Measurements from ENCODE around the gene ETV6.

ETV6 gene

DNA sequence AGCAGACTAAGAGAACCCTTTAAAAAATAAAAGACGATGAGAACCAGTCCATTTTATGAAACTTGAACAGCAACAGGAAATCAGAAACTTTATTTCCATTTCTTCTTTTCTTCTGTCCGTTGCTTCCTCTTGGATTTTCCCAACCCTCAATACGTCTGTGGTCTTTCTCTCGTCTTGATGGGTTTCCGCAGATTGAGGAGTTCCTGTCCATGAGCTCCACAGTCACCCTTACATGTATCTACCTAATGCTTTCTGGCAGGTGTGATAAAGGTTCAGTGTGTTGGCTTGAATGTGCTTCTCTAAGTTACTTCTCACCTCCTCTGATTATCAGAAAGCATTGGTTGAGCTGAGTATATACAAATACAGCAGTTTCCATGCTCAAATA is 110.0 kb downstream of the ETV6 start:
- DNase-seq (ENCODE audit: low spot score): no peak

DNA sequence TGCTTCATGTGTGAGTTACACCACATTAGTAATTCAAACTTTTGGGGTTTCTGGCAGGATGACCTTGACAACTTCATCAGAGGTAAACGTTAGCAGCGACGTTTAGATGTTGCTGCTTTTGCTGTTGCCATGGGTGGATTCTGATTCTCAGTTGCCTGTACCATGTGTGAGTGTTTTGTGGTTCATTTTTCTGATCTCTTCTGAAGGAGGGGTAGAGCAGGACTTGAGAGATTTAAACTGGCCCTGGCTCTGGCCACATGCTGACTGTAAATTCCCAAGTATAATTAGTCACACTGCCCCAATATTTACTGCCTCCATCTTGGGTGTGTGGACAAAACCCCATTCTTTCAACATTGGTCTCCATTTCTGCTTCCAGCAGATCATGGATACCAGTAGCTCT is 110.4 kb downstream of the ETV6 start:
- DNase-seq (ENCODE audit: low spot score): no peak

DNA sequence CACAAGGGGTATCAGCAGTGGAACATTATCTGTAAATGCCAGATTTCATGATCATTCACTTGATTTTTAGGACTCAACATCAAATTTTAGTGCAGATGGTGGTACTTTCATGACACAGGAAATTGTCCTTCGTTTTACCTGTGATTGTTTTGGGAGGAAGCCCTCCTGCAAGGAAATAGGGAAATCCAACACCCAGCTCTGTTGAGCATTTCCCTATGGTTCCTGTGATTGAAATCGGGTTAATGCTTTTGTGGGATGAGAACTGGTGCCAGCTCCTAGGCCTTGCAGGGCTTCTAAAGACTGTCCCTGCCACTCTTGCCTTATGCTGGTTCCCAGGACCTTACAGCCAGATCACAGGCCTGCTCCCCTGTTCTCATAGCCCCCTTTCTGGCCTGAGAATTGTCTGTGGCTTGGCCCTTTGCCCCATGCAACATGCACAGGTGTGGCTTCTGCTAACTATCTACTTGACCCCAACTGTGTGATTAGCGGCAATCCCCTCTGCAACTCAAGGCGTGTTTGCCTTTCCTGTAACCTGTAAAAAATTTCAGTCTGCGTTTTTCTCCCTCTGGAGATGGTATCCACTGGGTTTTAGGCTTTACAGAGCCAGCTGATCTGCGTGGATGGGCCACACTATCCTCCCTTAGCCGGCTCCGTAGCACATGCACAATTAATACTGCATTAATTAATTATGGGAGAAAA is 112.5 kb downstream of the ETV6 start:
- DNase-seq (ENCODE audit: low spot score): no peak

DNA sequence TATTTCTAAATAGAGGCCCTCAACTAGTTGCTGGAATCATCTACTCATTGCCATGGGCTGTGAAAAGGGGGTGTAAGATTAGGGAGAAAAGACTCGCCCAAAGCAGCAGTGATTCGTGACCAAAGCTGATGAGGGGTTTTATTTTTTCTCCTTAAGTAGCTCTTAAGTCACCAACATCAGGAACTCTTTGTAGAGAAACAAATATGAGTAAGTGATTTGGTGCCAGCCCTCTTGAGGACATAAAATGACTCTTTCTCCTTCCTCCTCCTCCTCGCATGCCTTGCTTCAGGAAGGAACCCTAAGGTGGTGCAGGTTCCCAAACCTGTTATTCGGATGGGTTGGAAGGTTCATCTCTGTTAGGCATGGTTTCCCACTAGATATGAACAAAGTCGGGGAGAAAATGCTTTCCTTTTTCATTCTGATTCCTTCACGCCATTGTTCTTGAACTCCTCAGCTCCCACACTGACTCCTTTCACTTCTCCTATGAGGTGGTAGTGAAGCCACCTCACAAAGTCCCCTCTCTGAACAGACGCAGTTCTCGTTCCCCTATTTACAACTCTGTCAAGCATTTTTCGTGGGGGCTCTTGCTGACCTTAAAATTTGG is 113.4 kb downstream of the ETV6 start:
- DNase-seq (ENCODE audit: low spot score): no peak

DNA sequence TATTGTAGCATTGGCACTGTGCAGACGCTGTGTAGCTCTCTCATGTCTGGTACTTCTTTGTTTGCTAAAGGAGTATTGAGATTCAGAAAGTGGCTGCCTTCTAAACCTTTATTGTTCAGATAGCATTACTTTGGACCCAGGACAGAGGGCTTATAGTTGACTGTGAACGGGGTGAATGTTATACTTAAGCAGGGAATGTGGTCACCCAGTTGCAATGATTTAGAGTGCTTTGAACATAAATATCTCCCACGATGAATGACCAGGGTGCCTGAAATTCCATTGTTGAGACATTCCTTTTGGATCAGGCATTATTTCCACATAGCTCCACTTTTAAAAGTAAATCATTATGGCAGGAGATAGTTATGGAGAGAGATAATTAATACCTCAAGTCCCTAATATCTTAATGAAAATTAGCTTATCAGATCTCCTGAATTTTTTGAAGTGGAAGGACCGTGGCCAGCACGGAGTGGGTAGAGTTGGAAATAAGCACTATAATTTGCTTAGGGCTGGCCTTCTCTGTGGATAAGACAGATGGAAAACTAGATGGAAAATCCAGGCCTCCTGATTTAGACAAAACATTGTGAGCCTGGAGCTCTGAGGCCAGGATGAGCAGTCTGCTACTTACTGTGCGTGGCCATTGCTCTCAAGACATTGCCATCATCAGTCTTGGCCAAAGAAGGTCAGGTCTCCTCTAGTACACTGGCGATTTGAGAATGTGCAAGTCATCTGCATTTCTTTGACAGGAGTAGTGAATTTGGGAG is 114.5 kb downstream of the ETV6 start:
- no peak for DNase-seq (ENCODE audit: low spot score)

DNA sequence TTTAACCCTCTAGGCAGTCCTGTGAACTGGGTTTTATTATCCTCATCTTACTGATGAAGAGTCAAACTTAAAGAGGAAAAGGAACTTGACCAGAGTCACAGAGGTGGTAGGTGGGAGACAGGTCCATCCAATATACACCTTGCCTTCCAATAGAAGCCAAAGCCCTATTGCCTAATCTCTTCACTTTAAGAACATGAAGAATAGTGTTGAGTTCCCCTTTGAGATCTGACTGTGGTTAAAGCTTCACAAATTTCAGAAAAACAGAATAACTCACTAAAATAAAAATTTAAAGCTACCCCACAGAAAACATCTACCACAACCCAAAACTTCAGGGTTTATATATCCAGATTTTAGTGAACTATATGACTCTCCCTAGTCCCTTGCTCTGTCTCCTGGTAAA is 115.4 kb downstream of the ETV6 start:
- DNase-seq (ENCODE audit: low spot score): no peak

DNA sequence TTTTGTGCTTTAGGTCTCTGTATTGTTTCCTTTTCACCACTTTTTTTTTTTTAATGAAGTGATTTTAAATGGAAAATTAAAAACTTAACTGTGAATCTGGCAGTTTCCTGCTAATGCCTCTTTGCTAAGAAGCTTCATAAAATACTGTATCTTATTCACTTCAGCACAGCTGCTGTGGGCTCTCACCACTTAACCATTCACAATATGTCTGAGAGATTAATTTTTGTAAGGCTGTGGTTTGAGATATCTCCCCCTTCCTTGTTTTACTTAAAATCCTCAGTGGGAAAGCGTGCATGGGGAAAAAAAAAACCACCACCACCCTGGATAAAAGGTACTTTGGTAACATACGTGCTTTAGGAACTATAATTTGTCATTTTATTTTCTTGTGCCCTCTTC is 115.9 kb downstream of the ETV6 start:
- no peak for DNase-seq (ENCODE audit: low spot score)

DNA sequence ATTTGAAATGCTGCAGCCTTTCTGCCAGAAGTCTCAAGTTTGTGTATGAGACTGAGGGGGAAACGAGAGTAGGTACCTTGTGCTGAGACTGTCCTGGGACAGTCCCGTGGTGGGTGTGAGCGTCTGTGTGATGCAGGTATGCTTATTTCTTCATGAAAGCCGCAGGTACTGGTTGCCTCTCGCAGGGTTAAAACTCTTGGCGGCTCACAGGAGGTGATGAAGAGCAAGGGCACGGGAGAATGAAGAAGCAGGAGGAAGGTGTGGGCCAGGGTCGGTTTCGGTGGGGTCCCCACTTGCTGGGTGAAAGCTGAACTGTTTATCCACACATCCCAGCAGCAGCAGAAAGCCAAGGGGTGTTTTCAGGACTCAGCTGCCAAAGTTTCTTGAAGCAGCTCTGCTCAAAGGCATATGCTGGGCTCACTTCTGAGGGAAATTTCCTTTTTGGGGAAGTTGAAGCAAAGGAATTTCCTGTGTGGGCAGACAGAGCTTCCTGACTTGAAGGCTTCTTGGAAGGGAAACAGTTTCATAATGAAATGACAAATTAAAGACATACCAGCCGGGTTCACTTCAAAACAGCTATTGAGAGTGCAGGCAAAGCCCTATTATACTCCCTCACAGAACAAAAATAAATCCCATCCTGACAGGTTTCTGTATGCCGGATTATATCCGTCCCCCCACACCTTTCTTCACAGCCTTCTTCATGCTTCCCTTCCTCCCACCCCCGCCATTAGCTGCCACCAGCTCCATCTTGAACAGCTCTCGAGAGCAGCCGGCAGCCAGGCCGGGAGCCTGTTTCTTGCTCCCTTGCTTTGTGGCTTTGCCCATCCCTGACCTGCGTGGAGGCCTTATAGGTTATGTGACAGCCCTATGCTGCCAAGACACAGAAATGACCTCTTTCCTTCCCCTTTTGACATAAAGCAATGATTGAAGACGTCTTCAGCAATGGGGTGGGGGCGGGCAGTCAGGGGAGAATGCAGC is 116.6 kb downstream of the ETV6 start:
- DNase-seq (ENCODE audit: low spot score): peak; percentile 51

DNA sequence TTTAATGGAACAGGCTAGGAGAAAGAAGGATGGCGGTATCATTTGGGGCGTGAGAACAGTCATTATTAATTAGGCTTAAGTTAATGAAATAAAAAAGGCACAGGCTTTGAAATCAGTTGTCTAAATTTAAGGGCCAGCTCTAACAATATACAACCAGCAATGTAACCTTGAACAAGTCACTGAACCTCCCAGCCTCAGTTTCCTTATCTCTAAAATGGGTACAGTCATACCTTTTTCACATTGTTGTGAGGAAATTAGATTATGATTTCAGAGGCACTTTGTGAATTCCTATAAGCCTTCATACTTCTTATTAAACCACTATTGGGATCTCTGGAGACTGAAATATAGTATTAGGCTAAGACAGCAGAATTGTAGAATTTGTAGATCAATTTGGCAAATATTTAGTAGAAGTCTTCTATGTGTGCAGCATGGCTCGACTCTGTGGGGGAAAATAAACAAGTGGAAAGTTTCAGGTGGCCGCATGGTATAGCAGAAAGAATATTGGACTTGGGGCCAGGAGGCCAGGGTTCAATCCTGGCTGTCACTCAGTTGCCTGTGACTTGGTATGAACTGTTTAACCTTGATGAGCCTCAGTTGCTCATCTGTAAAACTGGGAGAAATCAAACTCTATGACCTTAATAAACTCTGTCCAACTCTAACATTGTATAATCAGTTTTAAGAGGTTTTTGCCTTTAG is 117.7 kb downstream of the ETV6 start:
- no peak for DNase-seq (ENCODE audit: low spot score)

DNA sequence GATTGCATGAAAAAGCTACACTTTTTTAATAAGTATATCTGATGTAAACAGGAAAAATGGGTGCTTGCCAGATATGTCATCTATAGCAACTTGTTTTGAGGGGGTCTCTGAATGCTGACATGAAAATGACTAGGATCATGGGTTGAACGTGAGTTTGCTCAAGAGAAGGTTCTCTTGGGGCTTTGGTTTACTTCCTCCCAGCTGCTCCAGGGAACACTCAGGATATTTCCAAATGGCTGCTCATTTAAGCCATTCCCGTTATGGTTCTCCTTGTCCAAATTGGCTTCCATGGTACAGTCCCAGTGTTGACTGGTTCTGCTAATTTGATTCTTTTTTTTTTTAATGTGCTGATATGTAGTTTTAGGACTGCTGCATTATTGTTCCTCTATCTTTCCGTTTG is 118.3 kb downstream of the ETV6 start:
- DNase-seq (ENCODE audit: low spot score): no peak

DNA sequence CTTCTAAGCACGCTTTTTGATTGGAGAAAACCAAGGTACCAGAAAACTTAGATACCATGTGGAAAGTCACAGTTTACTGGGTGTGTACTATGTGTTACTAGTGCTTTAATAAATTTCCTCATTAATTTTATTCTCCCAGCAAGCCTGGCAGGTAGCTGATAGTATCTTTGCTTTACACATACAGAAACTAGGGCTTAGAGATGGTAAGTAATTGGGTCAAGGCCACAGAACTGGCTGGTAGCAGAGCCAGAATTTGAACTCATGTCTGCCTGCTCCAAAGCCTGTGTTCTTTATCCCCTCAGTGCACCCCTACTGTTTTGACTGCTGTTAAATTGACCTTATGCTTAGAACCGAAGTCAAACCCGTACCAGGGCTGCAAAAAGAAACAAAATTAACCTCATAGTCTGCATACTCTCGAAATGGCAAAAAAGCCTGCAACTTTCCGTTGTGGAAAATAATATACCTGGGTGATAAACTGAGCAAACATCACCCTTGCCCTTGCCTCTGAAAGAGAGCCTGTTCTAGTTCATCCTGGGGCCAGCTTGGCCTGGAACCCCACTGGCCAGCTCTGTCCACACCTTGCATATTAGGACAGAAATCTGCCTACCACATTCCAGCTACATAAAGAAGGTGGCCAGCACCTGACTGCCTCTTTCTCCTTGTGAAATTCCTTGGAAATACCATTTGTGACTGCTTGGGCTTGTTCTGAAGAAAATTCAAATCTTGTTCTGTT is 118.9 kb downstream of the ETV6 start:
- no peak for DNase-seq (ENCODE audit: low spot score)

DNA sequence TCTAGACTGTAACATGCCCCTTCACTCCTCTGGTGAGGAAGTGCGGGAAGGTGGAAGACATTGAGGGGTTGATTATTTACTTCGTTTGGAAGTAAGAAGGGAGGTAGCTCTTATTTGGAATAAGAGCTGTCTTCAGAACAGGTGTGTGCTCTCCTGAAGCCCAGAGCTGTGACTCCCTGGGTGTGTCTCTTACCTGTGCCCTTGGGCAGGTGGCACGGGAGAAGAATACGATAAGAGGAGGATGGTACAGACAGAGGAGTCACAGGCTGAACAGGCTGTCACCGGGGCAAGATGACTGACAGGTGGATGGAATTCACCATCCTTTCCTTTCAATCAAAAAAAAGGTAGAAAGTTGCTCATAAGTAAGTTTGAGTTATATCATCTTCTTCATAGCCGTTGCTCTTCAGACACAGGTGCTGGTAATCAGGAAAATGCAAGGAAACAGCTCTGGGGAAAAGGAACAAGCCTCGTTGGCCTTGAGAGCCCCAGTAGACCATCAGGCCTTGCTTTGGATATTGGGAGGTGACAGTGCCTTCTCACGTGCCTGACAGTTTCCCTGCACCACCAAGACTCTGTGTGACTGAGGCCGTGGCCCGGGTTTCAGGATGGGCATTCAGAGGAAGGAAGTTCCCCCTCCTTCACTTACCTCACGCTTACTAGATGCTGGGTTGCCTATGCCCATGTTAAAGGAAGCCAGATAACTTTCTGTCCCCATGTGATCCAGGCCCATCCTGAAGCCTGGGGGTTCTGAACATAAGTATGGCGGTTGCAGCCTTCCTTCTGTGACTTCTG is 120.4 kb downstream of the ETV6 start:
- DNase-seq (ENCODE audit: low spot score): no peak

DNA sequence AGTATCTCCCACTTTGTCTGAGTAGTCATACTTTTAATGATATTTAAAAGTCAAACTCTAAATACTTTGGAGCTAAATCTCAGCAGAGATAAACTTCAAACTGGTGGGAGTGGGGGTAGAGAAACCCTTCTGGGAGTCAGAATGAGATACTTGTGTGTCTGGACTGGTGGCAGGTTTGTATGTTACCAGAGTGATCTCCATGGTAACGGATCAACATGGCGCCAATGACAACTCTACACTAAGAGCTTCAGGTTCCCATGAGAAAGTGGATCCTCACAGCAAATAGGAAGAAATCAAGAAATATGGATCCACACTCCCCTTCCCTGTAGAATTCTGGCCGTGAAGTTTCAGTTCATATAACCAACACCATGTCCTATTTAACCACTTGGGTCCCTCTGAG is 121.9 kb downstream of the ETV6 start:
- DNase-seq (ENCODE audit: low spot score): no peak

DNA sequence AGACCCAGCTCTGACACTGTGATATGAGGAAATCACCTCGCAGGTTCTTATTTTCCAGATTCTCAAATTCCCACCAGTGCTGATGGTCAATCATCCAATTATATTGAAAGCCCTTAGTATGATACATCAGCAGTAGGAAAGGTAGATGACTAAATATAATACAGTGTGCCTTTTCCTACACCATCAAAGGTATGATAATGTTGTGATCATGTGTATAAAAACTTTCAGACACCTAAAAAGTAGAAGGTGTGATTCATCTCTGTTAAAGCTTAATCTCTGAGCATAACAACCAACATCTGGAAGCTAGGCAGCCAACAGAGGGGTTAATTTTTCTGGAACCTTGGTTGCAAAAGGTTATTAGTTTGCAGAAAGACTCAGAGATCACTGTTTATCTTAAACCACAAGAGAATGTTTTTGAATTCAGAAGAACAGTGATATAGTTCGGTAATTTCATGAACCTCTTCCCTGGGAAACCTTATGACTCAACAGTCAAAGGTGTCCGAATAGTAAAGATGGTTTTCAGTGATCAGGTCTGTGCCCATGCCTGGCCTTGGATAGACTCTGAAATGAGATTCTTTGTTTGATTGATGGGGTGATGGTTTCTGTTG is 122.5 kb downstream of the ETV6 start:
- DNase-seq (ENCODE audit: low spot score): peak; percentile 29

DNA sequence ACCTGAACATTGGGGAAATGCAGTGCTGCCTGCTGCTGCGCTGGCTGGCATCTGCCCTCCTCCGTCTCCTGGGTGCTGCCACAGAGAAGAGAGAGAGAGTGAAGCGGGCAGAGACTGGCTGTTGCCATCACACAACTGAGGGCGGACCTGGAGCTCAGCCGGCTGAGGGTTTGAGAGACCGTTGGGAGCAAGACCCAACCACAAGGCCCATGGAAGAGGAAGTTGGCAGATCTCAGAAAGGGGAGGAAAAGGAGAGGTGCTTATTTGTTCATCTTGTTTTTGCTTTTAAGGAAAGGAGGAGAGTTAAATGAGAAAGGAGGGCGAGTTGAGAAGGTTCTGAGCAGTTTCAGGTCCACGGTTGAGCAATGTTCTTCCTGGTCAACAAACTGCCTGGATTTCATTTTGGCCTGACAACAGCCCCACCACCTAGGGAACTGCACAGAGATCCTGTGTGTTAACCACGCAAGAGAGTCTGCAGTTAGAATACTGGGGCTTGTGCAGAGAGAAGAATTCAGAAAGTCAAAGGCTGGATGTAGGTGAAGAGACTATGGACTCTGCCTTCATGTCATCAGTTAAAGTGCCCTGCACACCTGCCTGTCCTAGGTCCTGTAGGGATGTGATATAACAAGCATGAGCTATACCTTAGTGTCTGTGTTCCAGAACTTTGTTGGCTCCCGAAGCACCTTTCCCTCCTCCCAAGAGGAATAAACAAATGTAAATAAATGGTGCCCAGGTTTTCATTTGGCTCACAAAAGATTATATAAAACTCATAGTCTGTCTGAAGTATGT is 124.6 kb downstream of the ETV6 start:
- DNase-seq (ENCODE audit: low spot score): no peak

DNA sequence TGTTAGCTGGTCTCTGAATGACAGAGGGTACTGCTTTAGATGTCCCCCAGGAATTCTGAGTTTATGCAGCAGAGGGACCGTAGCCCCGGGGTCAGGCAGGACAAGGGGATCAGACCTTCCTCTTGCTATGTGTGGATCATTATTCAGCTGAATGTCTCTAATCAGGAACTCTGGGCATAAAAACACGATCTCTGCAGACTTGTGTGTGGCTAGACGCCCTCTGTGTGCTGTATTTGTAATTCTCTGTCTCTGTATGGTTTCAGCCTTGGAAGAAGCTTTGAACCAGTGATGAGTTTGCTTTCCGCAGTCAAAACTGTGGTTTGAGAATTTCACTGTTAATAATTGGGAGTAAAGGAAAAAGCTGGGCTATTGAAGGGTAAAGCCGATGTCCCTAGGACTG is 125.3 kb downstream of the ETV6 start:
- DNase-seq (ENCODE audit: low spot score): no peak

DNA sequence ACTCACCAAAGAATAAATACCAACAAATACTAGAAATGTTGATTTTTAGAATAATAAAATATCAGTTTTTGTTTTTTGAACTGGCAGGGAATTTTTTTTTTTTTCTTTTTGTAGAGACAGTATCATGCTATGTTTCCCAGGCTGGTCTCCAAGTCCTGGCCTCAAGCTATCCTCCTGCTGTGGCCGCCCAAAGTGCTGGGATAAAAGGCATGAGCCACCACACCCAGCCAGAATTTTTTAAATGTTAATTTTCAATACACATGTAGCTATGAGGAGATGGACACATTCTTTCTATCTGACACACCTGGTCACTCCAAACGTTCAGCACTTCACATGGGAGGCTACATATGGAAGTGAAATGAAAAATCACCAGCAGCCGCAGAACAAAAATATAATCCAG is 126.8 kb downstream of the ETV6 start:
- no peak for DNase-seq (ENCODE audit: low spot score)

DNA sequence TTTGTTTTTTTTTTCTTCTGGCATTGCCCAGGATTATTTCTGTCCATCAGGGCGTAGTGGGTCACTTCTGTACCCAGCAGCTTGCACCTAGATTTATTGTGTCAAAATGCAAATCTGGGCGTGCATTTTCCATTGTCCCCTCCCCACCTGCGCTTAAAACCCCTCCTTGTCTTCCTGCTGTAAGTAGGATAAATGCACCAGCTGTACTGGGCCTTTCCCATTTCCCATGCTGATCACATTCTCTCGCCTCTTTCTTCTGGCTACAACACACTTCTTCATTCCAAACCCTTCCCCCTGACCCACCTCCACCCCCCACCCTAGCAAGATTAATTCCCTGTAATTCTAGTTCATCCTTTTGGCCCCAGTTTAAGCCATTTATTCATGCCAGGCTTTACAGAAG is 128.0 kb downstream of the ETV6 start:
- DNase-seq (ENCODE audit: low spot score): no peak

DNA sequence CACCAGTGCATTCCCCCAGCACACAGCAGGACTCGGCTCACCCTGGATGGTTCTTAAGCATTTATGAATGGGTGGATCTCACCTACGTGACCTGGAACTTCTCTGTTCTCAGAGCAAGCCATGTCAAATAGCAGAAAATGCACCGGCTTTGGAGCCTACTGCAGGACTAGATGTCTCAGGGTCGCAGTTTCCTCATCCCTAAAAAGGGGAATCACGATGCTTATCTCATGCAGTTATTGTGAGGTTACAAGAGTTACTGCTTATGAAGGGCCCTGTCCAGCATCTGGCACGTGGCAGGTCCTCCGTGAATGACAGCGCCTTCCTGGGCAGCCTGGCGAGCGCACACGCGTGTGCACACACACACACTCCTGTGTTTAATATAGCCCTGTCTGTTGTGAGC is 128.5 kb downstream of the ETV6 start:
- no peak for DNase-seq (ENCODE audit: low spot score)
